PC-3 (cell line): Measurements from ENCODE around the gene KIAA2012. TPM values are rescaled to one million over a fixed set of nuclear protein-coding genes. Genes with fewer than 3 reads are reported as not detected.

Source experiments
- ATAC-seq: fragments of 200-7000 bp; cut with Tn5 transposase; 2 replicates; pipeline ENCODE4 v1.9.1; 2020; ENCODE audit warnings: mild to moderate bottlenecking, moderate library complexity
- BruUV-seq: library from RNA; stranded (reverse); fragments of 400-500 nt; replicated peaks from 2 replicates; lab custom pipeline; 2021; lab: Mats Ljungman, UMichigan
- CTCF ChIA-PET: fragments of 300-600 bp; sonication (Branson Sonifier 250); formaldehyde crosslinking; loops from one replicate; lab custom pipeline; 2022; ENCODE audit warnings: antibody characterized with exemption; lab: Charles Lee
- POLR2A ChIA-PET: fragments of 300-600 bp; sonication (Branson Sonifier 250); formaldehyde crosslinking; loops from one replicate; lab custom pipeline; 2022; ENCODE audit warnings: antibody characterized with exemption; ENCODE audit not compliant: unreplicated experiment; lab: Charles Lee
- DNase-seq: peaks from one replicate; pipeline ENCODE4 v3.0.0-alpha.2; 2015
- H2AFZ ChIP-seq: fragments of 300-600 bp; sonication (generic); 2 replicates; pipeline ENCODE4 v1.6.0; 2016; ENCODE audit warnings: antibody characterized with exemption, low read length
- H3F3A ChIP-seq: fragments of 300-600 bp; sonication (generic); one replicate; pipeline ENCODE4 v1.6.0; 2017; ENCODE audit warnings: antibody characterized with exemption, low read length, control low read depth, mild to moderate bottlenecking; ENCODE audit not compliant: unreplicated experiment
- H3K27ac ChIP-seq: fragments of 300-600 bp; sonication (generic); 2 replicates; pipeline ENCODE4 v1.5.1; 2016; ENCODE audit warnings: mild to moderate bottlenecking, low read length
- H3K27me3 ChIP-seq: fragments of 300-600 bp; sonication (generic); 2 replicates; pipeline ENCODE4 v1.6.1; 2016; ENCODE audit warnings: low read length, mixed read lengths
- H3K36me3 ChIP-seq: fragments of 300-600 bp; sonication (generic); 2 replicates; pipeline ENCODE4 v1.6.1; 2016; ENCODE audit warnings: low read depth, mixed run types, low read length, mixed read lengths
- H3K4me1 ChIP-seq: fragments of 300-600 bp; sonication (generic); 2 replicates; pipeline ENCODE4 v1.5.1; 2016; ENCODE audit warnings: low read length; ENCODE audit not compliant: insufficient read depth
- H3K4me2 ChIP-seq: fragments of 300-600 bp; sonication (generic); 2 replicates; pipeline ENCODE4 v1.6.0; 2016; ENCODE audit warnings: low read length
- H3K4me3 ChIP-seq: fragments of 300-600 bp; sonication (generic); 2 replicates; pipeline ENCODE4 v1.5.1; 2016; ENCODE audit warnings: mild to moderate bottlenecking, low read length, mixed read lengths
- H3K79me2 ChIP-seq: fragments of 300-600 bp; sonication (generic); 2 replicates; pipeline ENCODE4 v1.6.1; 2017; ENCODE audit warnings: low read length, mixed read lengths
- H3K9ac ChIP-seq: fragments of 300-600 bp; sonication (generic); 2 replicates; pipeline ENCODE4 v1.6.0; 2016; ENCODE audit warnings: mild to moderate bottlenecking, low read length
- H3K9me2 ChIP-seq: fragments of 300-600 bp; sonication (generic); replicated peaks from 2 replicates; pipeline ENCODE4 v1.6.1; 2016; ENCODE audit warnings: mixed run types, low read length, mixed read lengths
- H3K9me3 ChIP-seq: fragments of 300-600 bp; sonication (generic); 2 replicates; pipeline ENCODE4 v1.6.1; 2016; ENCODE audit warnings: low read length, mixed read lengths
- H4K20me1 ChIP-seq: fragments of 300-600 bp; sonication (generic); 2 replicates; pipeline ENCODE4 v1.6.1; 2016; ENCODE audit warnings: low read length, mixed read lengths
- EZH2 ChIP-seq: fragments of 300-600 bp; sonication (generic); IDR thresholded peaks from one replicate; pipeline ENCODE4 v1.6.1; 2017; ENCODE audit warnings: antibody characterized with exemption, mild to moderate bottlenecking, low read length; ENCODE audit not compliant: unreplicated experiment
- EZH2phosphoT487 ChIP-seq: fragments of 300-600 bp; sonication (generic); IDR thresholded peaks from 2 replicates; pipeline ENCODE4 v1.6.1; 2018; ENCODE audit warnings: mild to moderate bottlenecking, antibody characterized with exemption, low read length, borderline replicate concordance
- intact Hi-C: fragments of 100-400 bp; cut with micrococcal nuclease; formaldehyde crosslinking; loops from 2 replicates; pipeline ENCODE4 v1.9.0; 2023
- total RNA-seq: library from RNA; depleted of rRNA; stranded (reverse); fragments of >200 nt; gene quantifications from 2 replicates; pipeline ENCODE4 v1.2.3, GENCODE V29; 2014
- TF ChIP-seq, protein P1 (sequence below): fragments of 300-600 bp; sonication (generic); conservative IDR thresholded peaks from 2 replicates; pipeline ENCODE4 v1.5.1; 2017; ENCODE audit warnings: antibody characterized with exemption, low read depth, mild to moderate bottlenecking, low read length

KIAA2012 gene
- total RNA-seq, 1 experiment from 2014 or later: not detected

DNA sequence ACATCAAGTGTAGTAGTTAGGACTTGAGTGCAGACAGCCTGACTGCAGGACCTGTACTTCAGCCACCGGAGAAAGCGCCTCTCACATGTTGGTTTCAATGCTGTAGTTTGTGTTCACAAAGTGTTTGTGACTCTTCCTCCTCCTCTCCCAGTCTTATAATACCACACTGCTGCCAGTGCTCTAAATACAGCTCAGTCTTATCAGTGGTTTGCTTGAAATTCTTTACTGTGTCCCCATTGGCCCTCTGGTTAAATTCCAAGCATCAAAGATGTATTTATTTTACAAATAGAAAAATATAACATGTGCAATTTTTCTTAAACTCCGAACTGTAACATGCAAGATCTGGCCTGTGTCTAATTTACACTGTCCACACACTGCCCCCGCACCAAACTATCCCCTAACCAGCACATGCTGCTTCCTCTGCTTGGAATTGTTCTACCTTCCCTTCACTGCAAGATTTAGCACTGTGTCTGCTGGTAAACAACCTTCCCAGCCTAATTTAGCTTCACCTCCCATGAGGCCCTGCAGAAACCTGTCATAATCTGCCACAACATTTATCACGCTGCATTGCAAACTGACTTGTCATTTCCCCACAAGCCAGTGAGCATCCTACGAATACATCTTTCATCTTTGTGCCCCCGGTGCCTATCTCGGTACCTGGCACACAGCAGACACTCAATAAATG, 88.2 kb downstream of the KIAA2012 start:
- POLR2A ChIA-PET: interaction anchor here (0.7 kb wide), 1 partner anchor 86 kb away, joined by 6 read pairs; no protein-coding TSS in a partner anchor
- no peak overlapping the region for H3K4me2 ChIP-seq

DNA sequence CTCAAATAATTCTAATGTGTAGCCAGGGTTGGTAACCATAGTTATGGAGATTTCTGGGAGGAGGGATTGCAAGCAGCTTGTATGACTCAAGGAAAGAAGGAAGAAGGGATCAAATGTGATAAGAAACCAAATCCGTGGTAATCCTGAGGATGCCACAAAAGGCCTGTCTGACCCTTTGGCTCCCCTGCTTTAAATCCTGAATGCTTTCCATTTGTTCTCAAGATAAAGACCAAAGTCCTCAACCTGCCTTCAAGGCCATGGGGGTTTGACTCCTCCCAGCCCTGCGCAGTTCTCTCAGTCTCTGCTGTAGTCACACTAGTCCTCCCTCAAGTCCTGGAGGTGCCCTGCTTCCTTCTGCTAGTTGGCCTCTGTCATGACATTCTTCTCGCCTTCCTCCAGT, 91.4 kb downstream of the KIAA2012 start:
- POLR2A ChIA-PET: no interaction called here
- BruUV-seq: no TSS peak
- Histone ChIP-seq H3F3A (no peaks in the 10 kb centered on the region), H3K27ac (no peak overlapping the region), H3K4me2 (no peak overlapping the region), H4K20me1 (no peaks in the 10 kb centered on the region), H3K27me3 (no peaks in the 10 kb centered on the region), H3K4me3 (no peak overlapping the region), H3K9ac (no peak overlapping the region), H3K36me3 (no peaks in the 10 kb centered on the region), H3K4me1 (no peaks in the 10 kb centered on the region), H2AFZ (no peak overlapping the region), H3K9me2 (no peaks in the 10 kb centered on the region), H3K79me2 (no peaks in the 10 kb centered on the region), H3K9me3 (no peaks in the 10 kb centered on the region)
- ATAC-seq (no peak), DNase-seq (no peak)
- no peak for TF ChIP-seq EZH2
- no peak for TF ChIP-seq EZH2phosphoT487
- TF ChIP-seq, protein P1, sequence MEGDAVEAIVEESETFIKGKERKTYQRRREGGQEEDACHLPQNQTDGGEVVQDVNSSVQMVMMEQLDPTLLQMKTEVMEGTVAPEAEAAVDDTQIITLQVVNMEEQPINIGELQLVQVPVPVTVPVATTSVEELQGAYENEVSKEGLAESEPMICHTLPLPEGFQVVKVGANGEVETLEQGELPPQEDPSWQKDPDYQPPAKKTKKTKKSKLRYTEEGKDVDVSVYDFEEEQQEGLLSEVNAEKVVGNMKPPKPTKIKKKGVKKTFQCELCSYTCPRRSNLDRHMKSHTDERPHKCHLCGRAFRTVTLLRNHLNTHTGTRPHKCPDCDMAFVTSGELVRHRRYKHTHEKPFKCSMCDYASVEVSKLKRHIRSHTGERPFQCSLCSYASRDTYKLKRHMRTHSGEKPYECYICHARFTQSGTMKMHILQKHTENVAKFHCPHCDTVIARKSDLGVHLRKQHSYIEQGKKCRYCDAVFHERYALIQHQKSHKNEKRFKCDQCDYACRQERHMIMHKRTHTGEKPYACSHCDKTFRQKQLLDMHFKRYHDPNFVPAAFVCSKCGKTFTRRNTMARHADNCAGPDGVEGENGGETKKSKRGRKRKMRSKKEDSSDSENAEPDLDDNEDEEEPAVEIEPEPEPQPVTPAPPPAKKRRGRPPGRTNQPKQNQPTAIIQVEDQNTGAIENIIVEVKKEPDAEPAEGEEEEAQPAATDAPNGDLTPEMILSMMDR: no peak
- intact Hi-C loops: no loop called here
- CTCF ChIA-PET: no interaction called here

More for the DNA sequence above, 88.2 kb downstream of the KIAA2012 start:
- no peak overlapping the region for H2AFZ ChIP-seq
- CTCF ChIA-PET: no interaction called here
- intact Hi-C loops: no loop called here
- H3K9me2 ChIP-seq: no peaks in the 10 kb centered on the region
- no peaks in the 10 kb centered on the region for H3K79me2 ChIP-seq
- H3K27me3 ChIP-seq: no peaks in the 10 kb centered on the region
- no peaks in the 10 kb centered on the region for H4K20me1 ChIP-seq
- H3K9ac ChIP-seq: no peak overlapping the region
- H3K4me1 ChIP-seq: no peaks in the 10 kb centered on the region
- H3K9me3 ChIP-seq: no peaks in the 10 kb centered on the region
- peak; percentile 25 for DNase-seq
- no peaks in the 10 kb centered on the region for H3K36me3 ChIP-seq
- BruUV-seq: no TSS peak
- TF ChIP-seq EZH2phosphoT487: no peak
- TF ChIP-seq EZH2: no peak
- TF ChIP-seq, protein P1: no peak
- no peak for ATAC-seq
- H3K4me3 ChIP-seq: no peak overlapping the region
- H3K27ac ChIP-seq: no peak overlapping the region
- no peaks in the 10 kb centered on the region for H3F3A ChIP-seq

DNA sequence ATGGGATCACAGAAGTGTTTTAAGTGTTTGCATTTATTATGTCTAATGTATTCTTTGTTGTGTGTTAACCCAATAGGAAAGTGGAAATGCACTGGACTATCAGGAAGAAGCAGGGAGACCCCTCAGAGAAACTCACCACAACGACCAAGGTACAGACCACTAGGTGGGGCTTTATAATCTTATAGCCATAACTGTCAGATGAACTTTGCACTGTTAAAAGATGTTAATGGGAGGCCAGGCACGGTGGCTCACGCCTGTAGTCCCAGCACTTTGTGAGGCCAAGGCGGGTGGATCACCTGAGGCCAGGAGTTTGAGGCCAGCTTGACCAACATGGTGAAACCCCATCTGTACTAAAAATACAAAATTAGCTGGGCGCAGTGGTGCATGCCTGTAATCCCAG, 92.2 kb downstream of the KIAA2012 start:
- Histone ChIP-seq H3K79me2 (no peaks in the 10 kb centered on the region), H3K4me1 (no peaks in the 10 kb centered on the region), H3K9me3 (no peaks in the 10 kb centered on the region), H3K4me3 (no peak overlapping the region), H4K20me1 (no peaks in the 10 kb centered on the region), H3K9me2 (no peaks in the 10 kb centered on the region), H3F3A (no peaks in the 10 kb centered on the region), H3K36me3 (no peaks in the 10 kb centered on the region), H2AFZ (no peak overlapping the region), H3K9ac (no peak overlapping the region), H3K27ac (no peak overlapping the region), H3K27me3 (no peaks in the 10 kb centered on the region), H3K4me2 (no peak overlapping the region)
- BruUV-seq: no TSS peak
- no peak for ATAC-seq
- CTCF ChIA-PET: no interaction called here
- intact Hi-C loops: no loop called here
- POLR2A ChIA-PET: no interaction called here
- no peak for DNase-seq
- TF ChIP-seq EZH2: no peak
- no peak for TF ChIP-seq EZH2phosphoT487
- TF ChIP-seq, protein P1: no peak
